ENCODE data around the gene RLN3. TPM values are rescaled to one million over a fixed set of nuclear protein-coding genes. Genes with fewer than 3 reads are reported as not detected.

The RLN3 gene
- total and polyA plus RNA-seq, 2 of the 8 experiments (the other 6 are each of a cell fraction or from before 2014, with no cell fraction given), result not detected

DNA sequence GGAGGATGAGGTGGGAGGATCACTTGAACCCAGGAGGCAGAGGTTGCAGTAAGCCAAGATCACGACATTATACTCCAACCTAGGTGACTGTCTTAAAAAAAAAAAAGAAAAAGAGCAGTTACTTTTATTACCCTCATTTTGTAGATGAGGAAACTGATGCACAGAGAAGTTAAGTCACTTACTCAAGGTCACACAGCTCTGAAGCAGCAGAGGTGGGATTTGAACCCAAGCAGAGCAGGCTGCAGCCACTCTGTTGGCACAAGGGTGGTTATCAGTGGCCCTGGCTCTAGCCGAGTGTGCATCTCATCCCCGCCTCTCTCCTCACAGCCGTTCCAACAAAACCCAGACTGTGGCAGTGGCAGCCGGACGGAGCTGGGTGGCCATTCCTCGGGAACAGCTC lies 11.2 kb downstream of the RLN3 start:
- ChIA-PET CTCF (ENCODE audit: partially characterized antibody) (interaction anchor here (0.8 to 5.0 kb wide), 6 partner anchors 7 to 86 kb away, joined by 3 to 39 read pairs (median 10); partner anchors contain the start of gene IL27RA), POLR2A (ENCODE audit: partially characterized antibody) (interaction anchor here (0.7 kb wide), 1 partner anchor 87 kb away, joined by 3 read pairs; the partner anchor contains the start of gene DCAF15)
- no peaks in the 10 kb centered on the region for H3K79me2 ChIP-seq (ENCODE audit: control insufficient read depth in 1 of 2, insufficient read depth in 2 of 2, low read length in 2 of 2)
- 0 out of 2 replicates have a peak overlapping the region, but pooled peaks have one; percentile 53 for H2AK5ac ChIP-seq (ENCODE audit: low read depth, low read length)
- no peaks in the 10 kb centered on the region for H3K23me2 ChIP-seq (ENCODE audit: low read depth, low read length)
- H4K91ac ChIP-seq (replicated peaks; ENCODE audit: insufficient read length, low read length), result no peak overlapping the region
- H4K5ac ChIP-seq (ENCODE audit: insufficient read length, low read depth, low read length), result no peak overlapping the region
- no peak overlapping the region for H3K23ac ChIP-seq (ENCODE audit: insufficient read length)
- no peak overlapping the region for H3K4ac ChIP-seq (replicated peaks; ENCODE audit: insufficient read length, low read depth, low read length)
- H2BK20ac ChIP-seq (ENCODE audit: low read length), result no peak overlapping the region
- H2BK120ac ChIP-seq (replicated peaks; ENCODE audit: low read depth, low read length), result no peak overlapping the region
- no peak overlapping the region for H2AFZ ChIP-seq (ENCODE audit: low read length)
- H3K14ac ChIP-seq (ENCODE audit: insufficient read length), result no peak overlapping the region
- WGBS, 2 experiments (ENCODE audit: extremely low coverage in 1 of 2, insufficient coverage in 1 of 2, insufficient read length in 1 of 2, insufficient replicate concordance in 2 of 2, low coverage in 1 of 2, low lambda C conversion rate in 2 of 2, missing lambda C conversion rate in 1 of 2), result 84% methylated on average over 7 of the region's 7 CpGs; no CpG with 5 or more reads in 1 of the 2 experiments
- H3K18ac ChIP-seq (ENCODE audit: extremely low read depth, low read length), result no peak overlapping the region
- H3K9ac ChIP-seq (replicated peaks in 1 of 4; ENCODE audit: extremely low read depth in 1 of 4, low read depth in 3 of 4, low read length in 3 of 4), result no peak overlapping the region
- no peaks in the 10 kb centered on the region for H3K9me3 ChIP-seq (ENCODE audit: insufficient read depth in 2 of 2, low read depth in 1 of 2, low read length in 1 of 2)
- H2BK5ac ChIP-seq (ENCODE audit: low read depth, low read length), result no peak overlapping the region
- no peaks in the 10 kb centered on the region for H3K79me1 ChIP-seq (ENCODE audit: low read depth, low read length)
- no peak overlapping the region for H3K56ac ChIP-seq (replicated peaks; ENCODE audit: insufficient read length, low read depth, low read length)
- no peak overlapping the region for H2BK15ac ChIP-seq (ENCODE audit: low read length)
- no peak for TF ChIP-seq MAFK (IDR thresholded peaks at IDR 0.05; ENCODE audit: low read depth, low read length)
- TF ChIP-seq POLR2A (IDR thresholded peaks at IDR 0.05; ENCODE audit: control extremely low read depth in 1 of 2, low read depth in 2 of 2, low read length in 2 of 2), result no peak
- peak; percentile 43; the same call in 1 of the 2 replicates for TF ChIP-seq KDM1A (IDR thresholded peaks at IDR 0.05; ENCODE audit: borderline replicate concordance, low read length)
- TF ChIP-seq SAP30 (IDR thresholded peaks at IDR 0.05; ENCODE audit: insufficient read depth, insufficient replicate concordance, low read length), result no peak
- no peaks in the 10 kb centered on the region for H3K27me3 ChIP-seq (replicated peaks in 1 of 4; ENCODE audit: control insufficient read depth in 3 of 4, extremely low read depth in 1 of 4, insufficient read depth in 3 of 4, low read length in 3 of 4)
- no peak overlapping the region for H2BK12ac ChIP-seq (ENCODE audit: low read depth, low read length)
- H4K8ac ChIP-seq (ENCODE audit: extremely low read depth, insufficient read depth, low read length), result no peak overlapping the region
- no peak overlapping the region for H3K4me2 ChIP-seq (ENCODE audit: insufficient read depth in 1 of 2, low read depth in 2 of 2, low read length in 2 of 2)
- H3K36me3 ChIP-seq (ENCODE audit: control insufficient read depth in 2 of 4, insufficient read depth in 4 of 4, low read length in 3 of 4), result no peaks in the 10 kb centered on the region
- DNase-seq (ENCODE audit: low read depth in 1 of 2, low spot score in 2 of 2) (no peak), FAIRE-seq (no peak)
- no peak overlapping the region for H3K4me3 ChIP-seq (ENCODE audit: extremely low read depth in 1 of 4, insufficient read depth in 2 of 4, low read depth in 3 of 4, low read length in 4 of 4)
- H3K27ac ChIP-seq (ENCODE audit: low read depth, low read length), result no peak overlapping the region
- no peaks in the 10 kb centered on the region for H3K4me1 ChIP-seq (replicated peaks in 1 of 4; ENCODE audit: control insufficient read depth in 3 of 4, insufficient read depth in 4 of 4, low read length in 3 of 4)
- no peaks in the 10 kb centered on the region for H4K20me1 ChIP-seq (replicated peaks in 1 of 2; ENCODE audit: control insufficient read depth in 1 of 2, insufficient read depth in 2 of 2, low read length in 2 of 2)
